Keratinocyte (primary cell): ENCODE data around the gene ZNF407. TPM values are rescaled to one million over a fixed set of nuclear protein-coding genes. Genes with fewer than 3 reads are reported as not detected.

Experiments
- DNase-seq: peaks from one replicate; pipeline ENCODE4 v3.0.0-alpha.2; 2011; ENCODE audit warnings: low read depth, missing footprints, low spot score
- FAIRE-seq: peaks from 2 replicates; lab custom pipeline; 2011; peaks lifted over from hg19 to GRCh38; lab: Jason Lieb, UNC
- H2AFZ ChIP-seq: 2 replicates; pipeline ENCODE4 v1.6.0; 2012; ENCODE audit warnings: low read length, control low read depth, inconsistent platforms; ENCODE audit not compliant: control insufficient read depth
- H3K27ac ChIP-seq: 2 replicates; pipeline ENCODE4 v1.5.1; 2011; ENCODE audit warnings: low read length; ENCODE audit not compliant: control insufficient read depth, insufficient read depth
- H3K27me3 ChIP-seq: 3 replicates; pipeline ENCODE4 v1.6.0; 2011; ENCODE audit warnings: low read length; ENCODE audit not compliant: control insufficient read depth, insufficient read depth; ENCODE audit errors: extremely low read depth
- H3K36me3 ChIP-seq, 2 experiments: 2 replicates in 1 of 2; 3 replicates in 1 of 2; pipeline ENCODE4 v1.5.1; 2011; ENCODE audit warnings: low read length in 2 of 2, mild to moderate bottlenecking in 1 of 2; ENCODE audit not compliant: control insufficient read depth in 2 of 2, insufficient read depth in 2 of 2; ENCODE audit errors: extremely low read depth in 1 of 2
- H3K4me1 ChIP-seq: 3 replicates; pipeline ENCODE4 v1.5.1; 2011; ENCODE audit warnings: low read length; ENCODE audit not compliant: control insufficient read depth, insufficient read depth; ENCODE audit errors: extremely low read depth
- H3K4me2 ChIP-seq: 3 replicates; pipeline ENCODE4 v1.6.0; 2011; ENCODE audit warnings: low read depth, low read length; ENCODE audit not compliant: control insufficient read depth, insufficient read depth; ENCODE audit errors: extremely low read depth
- H3K4me3 ChIP-seq, 3 experiments: fragments of 200-600 bp in 1 of 3; sonication (generic) in 1 of 3; 2 replicates in 2 of 3; 3 replicates in 1 of 3; pipeline ENCODE4 v1.5.1; 2011 to 2016; ENCODE audit warnings: low read length in 3 of 3, mild to moderate bottlenecking in 3 of 3, control low read depth in 2 of 3, inconsistent platforms in 1 of 3, low read depth in 1 of 3, mixed read lengths in 1 of 3, mixed run types in 1 of 3, moderate library complexity in 1 of 3; ENCODE audit not compliant: control insufficient read depth in 2 of 3, insufficient read depth in 2 of 3; ENCODE audit errors: extremely low read depth in 1 of 3
- H3K79me2 ChIP-seq: 2 replicates; pipeline ENCODE4 v1.6.0; 2012; ENCODE audit warnings: low read length; ENCODE audit not compliant: control insufficient read depth, insufficient read depth
- H3K9ac ChIP-seq: 3 replicates; pipeline ENCODE4 v1.6.0; 2011; ENCODE audit warnings: low read length; ENCODE audit not compliant: control insufficient read depth, insufficient read depth; ENCODE audit errors: extremely low read depth
- H3K9me1 ChIP-seq: 3 replicates; pipeline ENCODE4 v1.6.0; 2011; ENCODE audit warnings: low read length; ENCODE audit not compliant: control insufficient read depth, insufficient read depth; ENCODE audit errors: extremely low read depth
- H3K9me3 ChIP-seq: 2 replicates; pipeline ENCODE4 v1.5.1; 2012; ENCODE audit warnings: low read depth, low read length; ENCODE audit not compliant: control insufficient read depth
- H4K20me1 ChIP-seq: 3 replicates; pipeline ENCODE4 v1.6.0; 2011; ENCODE audit warnings: low read length; ENCODE audit not compliant: control insufficient read depth, insufficient read depth; ENCODE audit errors: extremely low read depth
- CTCF ChIP-seq, 3 experiments: IDR thresholded peaks in 1 of 3; conservative IDR thresholded peaks in 1 of 3; optimal IDR thresholded peaks in 1 of 3; 2 replicates in 2 of 3; 3 replicates in 1 of 3; pipeline versions ENCODE3 to v1.5.1; 2011; ENCODE audit warnings: low read length in 3 of 3, mild to moderate bottlenecking in 3 of 3, moderate library complexity in 2 of 3, control low read depth in 1 of 3, inconsistent platforms in 1 of 3; ENCODE audit not compliant: insufficient read depth in 2 of 3; ENCODE audit errors: extremely low read depth in 1 of 3
- EZH2 ChIP-seq: IDR thresholded peaks from one replicate; pipeline ENCODE4 v1.6.1; 2012; ENCODE audit warnings: inconsistent platforms, mild to moderate bottlenecking, low read length, moderate library complexity
- dilution Hi-C: fragments of 300-500 bp; cut with MboI; formaldehyde crosslinking; loops from one replicate; pipeline ENCODE4 v1.7.0; 2020; ENCODE audit warnings: low sequenced_read_pairs; ENCODE audit not compliant: extremely low pct_ligation_motif_present
- polyA plus RNA-seq, 5 experiments: library from polyadenylated mRNA; depleted of rRNA in 3 of 5; stranded (reverse) in 3 of 5; stranded (forward) in 1 of 5; unstranded in 1 of 5; fragments of >200 nt; gene quantifications; 1 replicate in 1 of 5; 2 replicates in 3 of 5; 3 replicates in 1 of 5; pipeline versions ENCODE4 v1.2.1 to v1.2.3, GENCODE V29; 2011 to 2012; ENCODE audit warnings: missing spikeins in 2 of 5, low read depth in 1 of 5, low replicate concordance in 1 of 5

ZNF407 gene
- polyA plus RNA-seq, 1 donor (not counting 4 experiments of a cell fraction or from before 2014, with no cell fraction given) = 3.8 TPM

GRCh38 chr18:74758995-74759394 is 161.3 kb downstream of the ZNF407 start:
- Histone ChIP-seq H3K4me1 (no peaks in the 10 kb centered on the region), H3K79me2 (no peaks in the 10 kb centered on the region), H3K9me3 (no peaks in the 10 kb centered on the region), H3K4me2 (no peak overlapping the region), H3K27ac (no peak overlapping the region), H3K9me1 (no peaks in the 10 kb centered on the region), H3K27me3 (no peaks in the 10 kb centered on the region), H3K9ac (no peak overlapping the region), H2AFZ (no peak overlapping the region), H4K20me1 (no peaks in the 10 kb centered on the region), H3K36me3 (no peaks in the 10 kb centered on the region), H3K4me3 (no peak overlapping the region)
- FAIRE-seq = no peak
- dilution Hi-C loops = no loop called here
- DNase-seq = no peak
- TF ChIP-seq EZH2 (no peak), CTCF (optimal IDR thresholded peaks at IDR 0.05 in 1 of 3, IDR thresholded peaks at IDR 0.05 in 1 of 3, conservative IDR thresholded peaks at IDR 0.05 in 1 of 3; ENCODE audit: extremely low read depth in 1 of 3, insufficient read depth in 2 of 3, low read length in 3 of 3) (no peak)

- DNase-seq = no peak
- H3K4me1 ChIP-seq = no peaks in the 10 kb centered on the region
- H3K4me2 ChIP-seq = no peak overlapping the region
- FAIRE-seq = peak; percentile 5
- no peak overlapping the region for H3K27ac ChIP-seq
- H4K20me1 ChIP-seq = no peaks in the 10 kb centered on the region
- TF ChIP-seq CTCF (optimal IDR thresholded peaks at IDR 0.05 in 1 of 3, IDR thresholded peaks at IDR 0.05 in 1 of 3, conservative IDR thresholded peaks at IDR 0.05 in 1 of 3; ENCODE audit: extremely low read depth in 1 of 3, insufficient read depth in 2 of 3, low read length in 3 of 3) (no peak), EZH2 (no peak)
- H3K79me2 ChIP-seq = no peaks in the 10 kb centered on the region
- no peaks in the 10 kb centered on the region for H3K36me3 ChIP-seq
- no peak overlapping the region for H2AFZ ChIP-seq
- H3K9ac ChIP-seq = no peak overlapping the region
- H3K9me3 ChIP-seq = no peaks in the 10 kb centered on the region
- dilution Hi-C loops = no loop called here
- no peaks in the 10 kb centered on the region for H3K9me1 ChIP-seq
- no peaks in the 10 kb centered on the region for H3K27me3 ChIP-seq
- H3K4me3 ChIP-seq = no peak overlapping the region
Observed at GRCh38 chr18:74760026-74760425, 162.4 kb downstream of the ZNF407 start.
